OCI-LY3 (cell line): ENCODE results near the gene MTX3.

Source experiments
- EZH2phosphoT487 ChIP-seq: fragments of 200-600 bp; shearing (Covaris generic); IDR thresholded peaks from 2 replicates; pipeline ENCODE4 v1.6.1; 2018; ENCODE audit warnings: antibody characterized with exemption, mixed run types, low read depth
- TF ChIP-seq, protein P1 (sequence below): fragments of 200-600, 300-600 bp; sonication (generic); IDR thresholded peaks from 2 replicates; pipeline ENCODE4 v1.5.1; 2014; ENCODE audit warnings: antibody characterized with exemption, low read length, low read depth

- TF ChIP-seq, protein P1, sequence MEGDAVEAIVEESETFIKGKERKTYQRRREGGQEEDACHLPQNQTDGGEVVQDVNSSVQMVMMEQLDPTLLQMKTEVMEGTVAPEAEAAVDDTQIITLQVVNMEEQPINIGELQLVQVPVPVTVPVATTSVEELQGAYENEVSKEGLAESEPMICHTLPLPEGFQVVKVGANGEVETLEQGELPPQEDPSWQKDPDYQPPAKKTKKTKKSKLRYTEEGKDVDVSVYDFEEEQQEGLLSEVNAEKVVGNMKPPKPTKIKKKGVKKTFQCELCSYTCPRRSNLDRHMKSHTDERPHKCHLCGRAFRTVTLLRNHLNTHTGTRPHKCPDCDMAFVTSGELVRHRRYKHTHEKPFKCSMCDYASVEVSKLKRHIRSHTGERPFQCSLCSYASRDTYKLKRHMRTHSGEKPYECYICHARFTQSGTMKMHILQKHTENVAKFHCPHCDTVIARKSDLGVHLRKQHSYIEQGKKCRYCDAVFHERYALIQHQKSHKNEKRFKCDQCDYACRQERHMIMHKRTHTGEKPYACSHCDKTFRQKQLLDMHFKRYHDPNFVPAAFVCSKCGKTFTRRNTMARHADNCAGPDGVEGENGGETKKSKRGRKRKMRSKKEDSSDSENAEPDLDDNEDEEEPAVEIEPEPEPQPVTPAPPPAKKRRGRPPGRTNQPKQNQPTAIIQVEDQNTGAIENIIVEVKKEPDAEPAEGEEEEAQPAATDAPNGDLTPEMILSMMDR = no peak
- TF ChIP-seq EZH2phosphoT487 = no peak
These were observed 45.6 kb upstream of the MTX3 start for GRCh38 chr5:80036615-80037014.
